ENCODE data around the gene CTXND2.
"Not testable (repeated sequence)": the region's sequence is repeated elsewhere in the genome, so short reads cannot be mapped to it uniquely, and the experiment has no call there.

CTXND2 gene

GRCh38 chr1:150887018-150887417 is at the start of gene CTXND2:
CTXND2 (plus strand) TSS chr1:150887136; CDS start chr1:150912315, 25,179 bp downstream.
- DNase-seq, result no peak

DNA sequence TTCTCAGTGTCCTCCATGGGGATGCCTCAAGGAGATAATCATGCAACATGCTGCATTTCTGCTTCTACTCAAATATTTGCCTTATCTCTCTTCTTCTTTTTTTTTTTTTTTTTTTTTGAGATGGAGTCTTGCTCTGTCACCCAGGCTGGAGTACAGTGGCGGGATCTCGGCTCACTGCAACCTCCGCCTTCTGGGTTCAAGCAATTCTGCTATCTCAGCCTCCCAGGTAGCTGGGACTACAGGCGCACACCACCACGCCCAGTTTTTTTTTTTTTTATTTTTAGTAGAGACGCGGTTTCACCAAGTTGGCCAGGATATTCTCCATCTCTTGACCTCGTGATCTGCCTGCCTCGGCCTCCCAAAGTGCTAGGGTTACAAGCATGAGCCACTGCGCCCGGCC is 46.1 kb upstream of the CTXND2 start:
- DNase-seq, result not testable (repeated sequence)

DNA sequence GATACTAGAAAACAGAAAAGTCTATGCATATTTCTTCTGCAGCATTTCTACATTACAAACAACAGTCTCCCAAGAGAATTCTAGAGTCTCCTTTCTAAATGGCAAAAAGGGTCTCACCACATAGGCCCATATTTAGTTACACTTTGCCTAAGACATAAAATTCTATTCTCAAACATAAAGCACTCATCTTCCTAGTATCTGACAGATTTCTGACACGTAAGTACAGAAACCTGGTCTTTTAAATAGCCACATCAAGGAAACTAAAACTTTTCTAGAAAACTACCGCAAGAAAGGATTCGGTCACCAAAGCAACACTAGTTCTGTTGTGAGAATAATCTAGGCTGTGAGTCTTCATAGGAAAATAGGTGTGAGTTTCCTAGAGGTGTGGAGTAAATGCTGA is 45.3 kb upstream of the CTXND2 start:
- no peak for DNase-seq

GRCh38 chr1:150842343-150842742 is 44.6 kb upstream of the CTXND2 start:
- no peak for DNase-seq

- no peak for DNase-seq
These were observed 44.0 kb upstream of the CTXND2 start for GRCh38 chr1:150842964-150843363.

GRCh38 chr1:150843474-150843873 is 43.5 kb upstream of the CTXND2 start:
- DNase-seq, result no peak

- DNase-seq, result no peak
These were observed 40.3 kb upstream of the CTXND2 start for GRCh38 chr1:150846473-150847146.

GRCh38 chr1:150850801-150851362 is 36.1 kb upstream of the CTXND2 start:
- not testable (repeated sequence) for DNase-seq

DNA sequence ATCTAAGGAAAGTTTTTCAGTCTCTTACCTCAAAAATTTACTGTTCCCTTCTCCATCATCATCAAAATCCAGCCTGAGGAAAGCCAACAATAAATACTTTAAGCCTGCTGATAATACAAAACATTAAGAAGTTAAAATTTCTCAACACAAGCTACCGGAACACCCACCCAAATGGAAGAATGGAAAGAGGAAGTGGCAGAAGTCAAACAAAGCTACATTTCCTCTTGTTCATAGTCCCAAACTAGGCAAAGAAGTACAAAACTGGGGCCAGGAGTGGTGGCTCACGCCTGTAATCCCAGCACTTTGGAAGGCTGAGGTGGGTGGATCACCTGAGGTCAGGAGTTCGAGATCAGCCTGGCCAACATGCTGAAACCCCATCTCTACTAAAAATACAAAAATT is 34.2 kb upstream of the CTXND2 start:
- not testable (repeated sequence) for DNase-seq

DNA sequence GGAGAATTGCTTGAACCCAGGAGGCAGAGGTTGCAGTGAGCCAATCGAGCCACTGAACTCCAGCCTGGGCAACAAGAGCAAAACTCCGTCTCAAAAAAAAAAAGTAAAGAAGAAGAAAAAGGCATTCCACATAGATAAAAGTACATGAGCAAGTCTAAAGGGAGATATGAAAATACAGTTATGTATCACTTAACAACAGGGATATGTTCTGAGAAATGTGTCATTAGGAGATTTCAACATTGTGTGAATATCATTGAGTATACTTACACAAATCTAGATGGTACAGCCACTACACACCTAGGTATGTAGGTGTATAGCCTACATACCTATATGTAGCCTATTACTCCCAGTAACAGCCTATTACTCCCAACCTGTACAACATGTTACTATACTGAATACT is 23.2 kb upstream of the CTXND2 start:
- DNase-seq, result no peak

GRCh38 chr1:150864200-150864599 is 22.7 kb upstream of the CTXND2 start:
- not testable (repeated sequence) for DNase-seq

DNA sequence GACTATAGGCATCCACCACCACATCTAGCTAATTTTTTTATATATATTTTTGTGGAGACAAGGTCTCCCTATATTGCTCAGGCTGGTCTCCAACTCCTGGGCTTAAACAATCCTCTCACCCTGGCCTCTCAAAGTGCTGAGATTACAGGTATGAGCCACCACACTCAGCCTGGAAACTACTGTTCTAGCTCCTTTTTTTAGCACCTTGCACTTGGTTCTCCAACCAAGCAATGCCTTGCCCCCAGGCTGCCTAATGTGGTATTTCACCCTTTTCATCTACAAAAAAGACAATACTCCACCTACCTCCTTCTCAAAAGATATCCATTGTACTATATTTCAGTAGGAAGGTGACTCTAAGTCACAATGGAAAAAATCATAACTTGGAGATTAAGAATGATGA is 17.3 kb upstream of the CTXND2 start:
- DNase-seq, result no peak

DNA sequence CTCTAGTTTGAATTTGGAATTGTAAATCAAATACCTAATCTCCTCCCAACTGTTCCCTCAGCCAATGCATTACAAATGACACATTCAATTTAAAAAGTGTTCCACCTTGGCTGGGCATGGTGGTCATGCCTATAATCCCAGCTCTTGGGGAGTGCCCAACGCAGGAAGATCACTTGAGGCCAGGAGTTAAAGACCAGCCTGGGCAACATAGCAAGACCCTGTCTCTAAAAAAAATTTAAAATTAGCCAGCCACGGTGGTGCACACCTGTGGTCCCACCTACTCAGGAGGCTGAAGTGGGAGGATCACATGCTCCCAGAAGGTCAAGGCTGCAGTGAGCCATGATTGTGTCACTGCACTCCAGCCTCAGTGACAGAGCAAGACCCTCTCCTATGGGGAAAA is 14.4 kb upstream of the CTXND2 start:
- no peak for DNase-seq

- no peak for DNase-seq
These were observed 13.4 kb upstream of the CTXND2 start for GRCh38 chr1:150873521-150873920.

GRCh38 chr1:150874455-150875196 is 12.3 kb upstream of the CTXND2 start:
- no peak for DNase-seq

DNA sequence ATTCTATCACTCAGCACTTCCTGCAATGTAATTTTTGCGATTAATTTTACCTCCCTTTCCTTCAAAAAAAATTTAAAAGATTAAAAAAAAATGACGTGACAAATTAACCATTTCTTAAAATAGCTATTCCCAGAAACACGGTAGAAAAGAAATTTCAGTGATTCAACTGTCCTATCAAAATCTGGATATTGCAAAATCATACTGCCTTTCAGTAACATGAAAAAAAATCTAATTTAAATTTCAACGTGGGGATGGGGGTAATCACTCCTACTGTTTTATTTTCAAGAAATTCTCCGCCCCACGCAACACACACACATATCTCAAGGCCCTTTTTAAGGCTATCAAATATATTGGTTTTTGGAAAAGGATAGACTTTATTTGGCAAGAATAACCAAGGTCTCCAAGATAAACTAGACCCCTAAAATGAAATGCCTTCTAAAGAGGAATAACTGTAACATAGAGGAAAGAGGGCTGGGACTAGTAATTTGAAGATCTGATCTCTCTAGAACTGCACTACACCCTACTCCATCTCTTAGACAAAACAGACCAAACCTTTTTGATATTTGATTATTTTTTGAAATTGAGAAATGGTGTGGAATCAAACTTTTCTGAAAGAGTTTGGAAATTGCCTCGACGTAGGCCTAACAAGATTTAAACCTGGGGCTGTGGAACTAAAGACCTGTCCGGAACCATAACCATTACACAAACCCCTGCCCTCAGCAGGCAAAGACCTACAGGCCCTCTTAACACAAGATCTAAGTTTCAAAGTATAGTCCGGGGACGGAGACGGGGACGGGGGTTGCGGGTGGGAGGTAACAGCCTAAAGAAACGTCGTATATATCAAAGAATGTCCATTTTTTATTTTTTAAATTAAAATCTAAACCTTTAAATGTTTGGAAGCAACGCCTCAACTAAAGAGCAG is 11.5 kb upstream of the CTXND2 start:
- DNase-seq, result peak; percentile 60

- no peak for DNase-seq
These were observed 10.8 kb upstream of the CTXND2 start for GRCh38 chr1:150876119-150876454.

DNA sequence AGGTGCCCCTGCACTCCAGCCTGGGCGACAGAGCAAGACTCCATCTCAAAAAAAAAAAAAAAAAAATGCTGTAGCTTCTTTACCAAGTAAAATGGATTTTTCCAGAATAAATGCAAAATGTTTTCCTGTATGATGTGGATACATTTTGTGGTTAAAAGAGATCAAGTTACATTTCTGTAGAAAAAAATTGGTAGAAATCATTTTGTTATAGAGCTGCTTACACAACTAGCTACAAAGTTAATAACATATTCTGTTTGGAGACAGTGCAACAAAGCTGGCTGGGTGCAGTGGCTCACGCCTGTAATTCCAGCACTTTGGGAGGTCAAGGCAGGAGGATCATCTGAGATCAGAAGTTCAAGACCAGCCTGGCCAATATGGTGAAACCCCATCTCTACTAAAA is 8.0 kb upstream of the CTXND2 start:
- not testable (repeated sequence) for DNase-seq

DNA sequence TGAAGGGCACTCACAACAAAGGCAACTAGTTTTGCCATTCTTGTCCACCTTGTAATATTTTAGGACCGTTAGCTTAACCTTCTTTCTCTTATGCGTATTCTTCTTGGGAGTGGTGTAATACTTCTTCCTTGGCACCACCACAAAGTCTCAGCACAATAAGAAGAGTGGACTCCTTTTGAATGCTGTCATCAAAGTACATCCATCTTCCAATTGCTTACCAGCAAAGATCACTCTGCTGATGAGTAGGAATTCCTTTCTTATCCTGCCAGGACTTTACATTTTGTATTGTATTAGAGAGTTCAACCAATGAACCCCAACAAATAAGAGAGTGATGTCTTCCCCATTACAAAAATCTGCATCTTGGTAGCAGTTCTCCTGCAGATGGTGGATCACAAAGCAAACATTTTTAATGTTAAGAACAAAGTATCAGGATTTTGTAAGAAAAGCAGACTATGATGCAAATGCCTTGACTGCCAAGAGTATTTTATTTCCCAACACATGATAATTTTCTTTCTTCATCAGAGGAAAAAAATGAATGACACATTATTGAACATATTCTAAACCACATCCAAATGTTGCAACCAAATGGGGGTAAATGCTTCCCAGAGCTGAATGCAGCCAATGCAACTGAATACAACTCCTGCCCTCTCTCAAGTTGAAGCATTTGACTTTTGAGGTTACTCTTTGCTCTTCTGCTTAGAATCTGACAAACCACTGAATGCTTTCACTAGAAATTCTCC is 5.4 kb upstream of the CTXND2 start:
- no peak for DNase-seq

DNA sequence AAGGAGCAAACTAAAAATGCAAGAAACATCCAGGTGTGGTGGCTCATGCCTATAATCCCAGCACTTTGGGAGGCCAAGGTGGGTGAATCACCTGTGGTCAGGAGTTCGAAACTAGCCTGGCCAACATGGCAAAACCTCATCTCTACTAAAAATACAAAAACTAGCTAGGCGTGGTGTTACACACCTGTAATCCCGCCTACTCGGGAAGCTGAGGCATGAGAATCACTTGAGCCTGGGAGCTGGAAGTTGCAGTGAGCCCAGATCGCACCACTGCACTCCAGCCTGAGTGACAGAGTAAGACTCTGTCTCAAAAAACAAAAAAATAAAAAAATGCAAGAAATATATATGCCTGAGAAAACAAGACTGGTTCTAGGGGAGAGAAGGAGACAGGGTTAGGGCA is 3.8 kb upstream of the CTXND2 start:
- DNase-seq, result not testable (repeated sequence)

- DNase-seq, result no peak
These were observed 1.8 kb downstream of the CTXND2 start for GRCh38 chr1:150888727-150889126.

GRCh38 chr1:150890033-150890416 is 3.1 kb downstream of the CTXND2 start:
- DNase-seq, result no peak
